WERI-Rb-1 (cell line): ENCODE measurements around the gene PCGF6.

Experiments used
- DNase-seq: peaks from one replicate; pipeline ENCODE4 v3.0.0-alpha.2; 2020
- H3K27ac ChIP-seq: fragments of 250-450 bp; sonication (Bioruptor Pico); 2 replicates; pipeline ENCODE4 v1.5.1; 2020; ENCODE audit warnings: mild to moderate bottlenecking, moderate library complexity
- H3K27me3 ChIP-seq: fragments of 250-450 bp; sonication (Bioruptor Pico); 2 replicates; pipeline ENCODE4 v1.5.1; 2021; ENCODE audit warnings: mild to moderate bottlenecking, low read depth, moderate library complexity; ENCODE audit not compliant: insufficient read depth, severe bottlenecking
- H3K36me3 ChIP-seq: fragments of 250-450 bp; sonication (Bioruptor Pico); 2 replicates; pipeline ENCODE4 v1.5.1; 2020; ENCODE audit warnings: mild to moderate bottlenecking, moderate library complexity
- H3K4me3 ChIP-seq: 2 replicates; pipeline ENCODE4 v1.5.1; 2011; ENCODE audit warnings: low read depth, mild to moderate bottlenecking, control low read depth, low read length
- H3K9me3 ChIP-seq: fragments of 250-450 bp; sonication (Bioruptor Pico); 2 replicates; pipeline ENCODE4 v1.5.1; 2021; ENCODE audit warnings: mild to moderate bottlenecking, moderate library complexity; ENCODE audit not compliant: severe bottlenecking
- CTCF ChIP-seq: IDR thresholded peaks from 2 replicates; pipeline ENCODE4 v1.5.1; 2011; ENCODE audit warnings: low read depth, mild to moderate bottlenecking, control low read depth, inconsistent platforms, low read length

PCGF6 gene

GRCh38 chr10:103280506-103280905, 70.4 kb downstream of the PCGF6 start:
- TF ChIP-seq CTCF, result no peak
- Histone ChIP-seq H3K4me3 (peak overlapping the region; percentile 64), H3K27ac (peak overlapping the region; percentile 92), H3K36me3 (peaks cover 60% of the 10 kb centered on the region), H3K27me3 (no peaks in the 10 kb centered on the region), H3K9me3 (no peaks in the 10 kb centered on the region)
- no peak for DNase-seq

GRCh38 chr10:103280031-103280430, 70.9 kb downstream of the PCGF6 start:
- Histone ChIP-seq H3K9me3 (no peaks in the 10 kb centered on the region), H3K4me3 (peak overlapping the region; percentile 64), H3K27ac (peak overlapping the region; percentile 92), H3K27me3 (no peaks in the 10 kb centered on the region), H3K36me3 (peaks cover 57% of the 10 kb centered on the region)
- no peak for TF ChIP-seq CTCF
- no peak for DNase-seq

- H3K9me3 ChIP-seq, result no peaks in the 10 kb centered on the region
- peak overlapping the region; percentile 64 for H3K4me3 ChIP-seq
- H3K27me3 ChIP-seq, result no peaks in the 10 kb centered on the region
- no peak for TF ChIP-seq CTCF
- DNase-seq, result peak; percentile 26
- peak overlapping the region; percentile 92 for H3K27ac ChIP-seq
- H3K36me3 ChIP-seq, result peaks cover 45% of the 10 kb centered on the region
These were observed 72.1 kb downstream of the PCGF6 start for GRCh38 chr10:103278862-103279298.

GRCh38 chr10:103278537-103278823, 72.5 kb downstream of the PCGF6 start:
- Histone ChIP-seq H3K27me3 (no peaks in the 10 kb centered on the region), H3K36me3 (peaks cover 43% of the 10 kb centered on the region), H3K27ac (peak overlapping the region; percentile 83), H3K4me3 (peak overlapping the region; percentile 64), H3K9me3 (no peaks in the 10 kb centered on the region)
- TF ChIP-seq CTCF, result no peak
- DNase-seq, result no peak

GRCh38 chr10:103277713-103278536, 73.0 kb downstream of the PCGF6 start:
- Histone ChIP-seq H3K4me3 (peak overlapping the region; percentile 64), H3K27me3 (no peaks in the 10 kb centered on the region), H3K36me3 (peaks cover 37% of the 10 kb centered on the region), H3K27ac (peak overlapping the region; percentile 83), H3K9me3 (no peaks in the 10 kb centered on the region)
- DNase-seq, result peak; percentile 25
- TF ChIP-seq CTCF, result no peak
